ENCODE measurements around the gene CNNM2.

CNNM2 gene

GRCh38 chr10:103109821-103110220 lies 191.7 kb downstream of the CNNM2 start:
- Histone ChIP-seq H3K9me3 (no peaks in the 10 kb centered on the region), H3K27me3 (no peaks in the 10 kb centered on the region), H3K4me3 (ENCODE audit: low read depth in 1 of 2, low read length in 1 of 2) (no peak overlapping the region), H3K27ac (peak overlapping the region; percentile 55), H3K4me1 (ENCODE audit: control insufficient read depth in 1 of 2, insufficient read depth in 1 of 2, low read depth in 1 of 2, low read length in 1 of 2) (peaks cover 27 to 28% of the 10 kb centered on the region in 2 experiments), H3K36me3 (peaks cover 58% of the 10 kb centered on the region)
- TF ChIP-seq CTCF (IDR thresholded peaks at IDR 0.05): no peak

DNA sequence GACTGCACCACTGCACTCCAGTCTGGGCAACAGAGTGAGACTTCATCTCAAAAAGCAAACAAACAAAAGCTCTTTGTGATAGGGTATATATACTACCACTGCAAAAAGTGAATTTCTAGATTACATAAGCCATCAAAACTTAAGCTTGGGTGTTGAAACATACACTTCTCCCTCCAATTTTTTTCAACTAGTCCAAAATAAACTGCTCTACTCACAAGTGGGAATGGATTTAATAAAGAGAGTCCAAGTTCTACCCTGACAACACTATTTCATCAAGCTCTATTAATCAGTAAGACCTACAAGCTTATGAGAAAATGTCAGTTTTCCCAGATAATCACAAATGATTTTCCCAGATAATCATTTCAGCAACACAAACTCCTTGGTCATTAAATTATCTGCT lies 192.3 kb downstream of the CNNM2 start:
- peak overlapping the region; percentile 55 for H3K27ac ChIP-seq

GRCh38 chr10:103111031-103111917 lies 193.2 kb downstream of the CNNM2 start:
- H3K27me3 ChIP-seq: no peaks in the 10 kb centered on the region
- H3K4me3 ChIP-seq (ENCODE audit: low read depth in 1 of 2, low read length in 1 of 2): no peak overlapping the region
- peaks cover 49% of the 10 kb centered on the region for H3K36me3 ChIP-seq
- peaks cover 27 to 28% of the 10 kb centered on the region in 2 experiments for H3K4me1 ChIP-seq (ENCODE audit: control insufficient read depth in 1 of 2, insufficient read depth in 1 of 2, low read depth in 1 of 2, low read length in 1 of 2)
- TF ChIP-seq CTCF (IDR thresholded peaks at IDR 0.05): no peak
- H3K27ac ChIP-seq: peak overlapping the region; percentile 35
- no peaks in the 10 kb centered on the region for H3K9me3 ChIP-seq

More for the DNA sequence above, 192.3 kb downstream of the CNNM2 start:
- H3K9me3 ChIP-seq: no peaks in the 10 kb centered on the region
- no peak overlapping the region for H3K4me3 ChIP-seq (ENCODE audit: low read depth in 1 of 2, low read length in 1 of 2)
- H3K4me1 ChIP-seq (ENCODE audit: control insufficient read depth in 1 of 2, insufficient read depth in 1 of 2, low read depth in 1 of 2, low read length in 1 of 2): peaks cover 27 to 28% of the 10 kb centered on the region in 2 experiments
- no peaks in the 10 kb centered on the region for H3K27me3 ChIP-seq
- peaks cover 57% of the 10 kb centered on the region for H3K36me3 ChIP-seq
- TF ChIP-seq CTCF (IDR thresholded peaks at IDR 0.05): no peak

DNA sequence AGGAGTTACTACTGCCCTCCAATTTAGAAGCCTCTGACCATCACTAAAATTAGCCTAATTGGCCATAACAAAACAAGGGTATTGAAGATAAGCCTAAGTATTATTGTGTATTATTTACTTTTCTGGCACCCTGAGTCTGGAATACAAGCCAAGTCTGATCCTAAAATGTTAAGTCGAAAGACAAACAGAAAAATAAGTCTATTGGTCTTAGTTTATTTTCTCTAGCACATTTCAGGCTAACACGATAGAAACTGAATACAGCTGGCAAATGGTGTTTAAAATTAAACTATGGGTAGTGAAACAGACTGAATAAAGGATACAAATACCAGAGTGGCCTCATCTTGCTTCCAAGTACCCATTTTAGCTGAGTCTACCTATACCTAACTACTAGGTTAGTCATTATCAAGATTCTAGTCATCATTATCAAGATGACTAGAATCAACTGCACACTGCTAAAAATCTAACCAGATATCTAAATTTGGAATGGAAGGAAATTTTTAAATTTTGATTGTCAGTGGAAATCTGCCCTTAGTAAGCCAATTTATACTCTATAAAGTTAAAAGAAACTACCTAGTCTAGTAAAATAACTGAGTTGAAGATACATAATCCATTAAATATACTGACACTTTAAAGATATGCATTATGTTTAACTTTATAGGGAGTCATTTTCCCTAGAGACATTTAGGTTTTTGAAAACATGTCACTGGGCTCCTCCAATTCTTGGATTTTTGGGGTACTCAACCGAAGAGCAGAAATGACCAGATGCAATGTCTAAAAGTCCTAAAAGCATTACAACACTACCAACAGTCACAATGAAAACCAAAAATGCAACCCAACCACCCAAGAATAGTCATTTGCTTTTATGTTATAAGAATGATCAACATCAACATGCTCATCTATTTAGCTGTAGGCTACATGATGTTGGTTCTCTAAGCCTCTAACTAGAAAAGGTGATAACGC lies 194.1 kb downstream of the CNNM2 start:
- H3K4me1 ChIP-seq (ENCODE audit: control insufficient read depth in 1 of 2, insufficient read depth in 1 of 2, low read depth in 1 of 2, low read length in 1 of 2): peaks cover 27 to 28% of the 10 kb centered on the region in 2 experiments
- TF ChIP-seq CTCF (IDR thresholded peaks at IDR 0.05): no peak
- H3K27me3 ChIP-seq: no peaks in the 10 kb centered on the region
- no peak overlapping the region for H3K27ac ChIP-seq
- H3K36me3 ChIP-seq: peaks cover 42% of the 10 kb centered on the region
- no peaks in the 10 kb centered on the region for H3K9me3 ChIP-seq
- H3K4me3 ChIP-seq (ENCODE audit: low read depth in 1 of 2, low read length in 1 of 2): no peak overlapping the region

- TF ChIP-seq CTCF (IDR thresholded peaks at IDR 0.05): no peak
Observed at GRCh38 chr10:103114876-103115275, 196.8 kb downstream of the CNNM2 start.

More at GRCh38 chr10:103114876-103115275, 196.8 kb downstream of the CNNM2 start:
- H3K36me3 ChIP-seq: peaks cover 32% of the 10 kb centered on the region
- peaks cover 19% of the 10 kb centered on the region in 2 experiments for H3K4me1 ChIP-seq (ENCODE audit: control insufficient read depth in 1 of 2, insufficient read depth in 1 of 2, low read depth in 1 of 2, low read length in 1 of 2)
- H3K9me3 ChIP-seq: no peaks in the 10 kb centered on the region
- no peaks in the 10 kb centered on the region for H3K27me3 ChIP-seq
- no peak overlapping the region for H3K27ac ChIP-seq
- H3K4me3 ChIP-seq (ENCODE audit: low read depth in 1 of 2, low read length in 1 of 2): no peak overlapping the region

Data from neutrophil (primary cell).